Keratinocyte (primary cell): Measurements from ENCODE around the gene DEF6. TPM values are rescaled to one million over a fixed set of nuclear protein-coding genes. Genes with fewer than 3 reads are reported as not detected.

Experiments used
- DNase-seq: peaks from one replicate; pipeline ENCODE4 v3.0.0-alpha.2; 2011; ENCODE audit warnings: low read depth, missing footprints, low spot score
- FAIRE-seq: peaks from 2 replicates; lab custom pipeline; 2011; peaks lifted over from hg19 to GRCh38; lab: Jason Lieb, UNC
- H2AFZ ChIP-seq: 2 replicates; pipeline ENCODE4 v1.6.0; 2012; ENCODE audit warnings: low read length, control low read depth, inconsistent platforms; ENCODE audit not compliant: control insufficient read depth
- H3K27ac ChIP-seq: 2 replicates; pipeline ENCODE4 v1.5.1; 2011; ENCODE audit warnings: low read length; ENCODE audit not compliant: control insufficient read depth, insufficient read depth
- H3K27me3 ChIP-seq: 3 replicates; pipeline ENCODE4 v1.6.0; 2011; ENCODE audit warnings: low read length; ENCODE audit not compliant: control insufficient read depth, insufficient read depth; ENCODE audit errors: extremely low read depth
- H3K36me3 ChIP-seq, 2 experiments: 2 replicates in 1 of 2; 3 replicates in 1 of 2; pipeline ENCODE4 v1.5.1; 2011; ENCODE audit warnings: low read length in 2 of 2, mild to moderate bottlenecking in 1 of 2; ENCODE audit not compliant: control insufficient read depth in 2 of 2, insufficient read depth in 2 of 2; ENCODE audit errors: extremely low read depth in 1 of 2
- H3K4me1 ChIP-seq: 3 replicates; pipeline ENCODE4 v1.5.1; 2011; ENCODE audit warnings: low read length; ENCODE audit not compliant: control insufficient read depth, insufficient read depth; ENCODE audit errors: extremely low read depth
- H3K4me2 ChIP-seq: 3 replicates; pipeline ENCODE4 v1.6.0; 2011; ENCODE audit warnings: low read depth, low read length; ENCODE audit not compliant: control insufficient read depth, insufficient read depth; ENCODE audit errors: extremely low read depth
- H3K4me3 ChIP-seq, 3 experiments: fragments of 200-600 bp in 1 of 3; sonication (generic) in 1 of 3; 2 replicates in 2 of 3; 3 replicates in 1 of 3; pipeline ENCODE4 v1.5.1; 2011 to 2016; ENCODE audit warnings: low read length in 3 of 3, mild to moderate bottlenecking in 3 of 3, control low read depth in 2 of 3, inconsistent platforms in 1 of 3, low read depth in 1 of 3, mixed read lengths in 1 of 3, mixed run types in 1 of 3, moderate library complexity in 1 of 3; ENCODE audit not compliant: control insufficient read depth in 2 of 3, insufficient read depth in 2 of 3; ENCODE audit errors: extremely low read depth in 1 of 3
- H3K79me2 ChIP-seq: 2 replicates; pipeline ENCODE4 v1.6.0; 2012; ENCODE audit warnings: low read length; ENCODE audit not compliant: control insufficient read depth, insufficient read depth
- H3K9ac ChIP-seq: 3 replicates; pipeline ENCODE4 v1.6.0; 2011; ENCODE audit warnings: low read length; ENCODE audit not compliant: control insufficient read depth, insufficient read depth; ENCODE audit errors: extremely low read depth
- H3K9me1 ChIP-seq: 3 replicates; pipeline ENCODE4 v1.6.0; 2011; ENCODE audit warnings: low read length; ENCODE audit not compliant: control insufficient read depth, insufficient read depth; ENCODE audit errors: extremely low read depth
- H3K9me3 ChIP-seq: 2 replicates; pipeline ENCODE4 v1.5.1; 2012; ENCODE audit warnings: low read depth, low read length; ENCODE audit not compliant: control insufficient read depth
- H4K20me1 ChIP-seq: 3 replicates; pipeline ENCODE4 v1.6.0; 2011; ENCODE audit warnings: low read length; ENCODE audit not compliant: control insufficient read depth, insufficient read depth; ENCODE audit errors: extremely low read depth
- CTCF ChIP-seq, 3 experiments: IDR thresholded peaks in 1 of 3; conservative IDR thresholded peaks in 1 of 3; optimal IDR thresholded peaks in 1 of 3; 2 replicates in 2 of 3; 3 replicates in 1 of 3; pipeline versions ENCODE3 to v1.5.1; 2011; ENCODE audit warnings: low read length in 3 of 3, mild to moderate bottlenecking in 3 of 3, moderate library complexity in 2 of 3, control low read depth in 1 of 3, inconsistent platforms in 1 of 3; ENCODE audit not compliant: insufficient read depth in 2 of 3; ENCODE audit errors: extremely low read depth in 1 of 3
- EZH2 ChIP-seq: IDR thresholded peaks from one replicate; pipeline ENCODE4 v1.6.1; 2012; ENCODE audit warnings: inconsistent platforms, mild to moderate bottlenecking, low read length, moderate library complexity
- dilution Hi-C: fragments of 300-500 bp; cut with MboI; formaldehyde crosslinking; loops from one replicate; pipeline ENCODE4 v1.7.0; 2020; ENCODE audit warnings: low sequenced_read_pairs; ENCODE audit not compliant: extremely low pct_ligation_motif_present
- polyA plus RNA-seq, 5 experiments: library from polyadenylated mRNA; depleted of rRNA in 3 of 5; stranded (reverse) in 3 of 5; stranded (forward) in 1 of 5; unstranded in 1 of 5; fragments of >200 nt; gene quantifications; 1 replicate in 1 of 5; 2 replicates in 3 of 5; 3 replicates in 1 of 5; pipeline versions ENCODE4 v1.2.1 to v1.2.3, GENCODE V29; 2011 to 2012; ENCODE audit warnings: missing spikeins in 2 of 5, low read depth in 1 of 5, low replicate concordance in 1 of 5

DEF6 gene
- polyA plus RNA-seq, 1 donor (not counting 4 experiments of a cell fraction or from before 2014, with no cell fraction given) = 17.3 TPM

- no peak overlapping the region for H3K27ac ChIP-seq
- dilution Hi-C loops = no loop called here
Measured at GRCh38 chr6:35248965-35249364, 48.7 kb upstream of the DEF6 start.

GRCh38 chr6:35251949-35252348 is 45.7 kb upstream of the DEF6 start:
- H3K9me3 ChIP-seq = no peaks in the 10 kb centered on the region
- no peak overlapping the region for H3K27ac ChIP-seq
- no peak overlapping the region for H2AFZ ChIP-seq
- dilution Hi-C loops = no loop called here
- no peak overlapping the region for H3K9ac ChIP-seq
- DNase-seq = no peak
- FAIRE-seq = no peak
- no peak overlapping the region for H3K4me3 ChIP-seq
- TF ChIP-seq EZH2 (no peak), CTCF (optimal IDR thresholded peaks at IDR 0.05 in 1 of 3, IDR thresholded peaks at IDR 0.05 in 1 of 3, conservative IDR thresholded peaks at IDR 0.05 in 1 of 3; ENCODE audit: extremely low read depth in 1 of 3, insufficient read depth in 2 of 3, low read length in 3 of 3) (no peak)
- H3K27me3 ChIP-seq = no peaks in the 10 kb centered on the region
- no peaks in the 10 kb centered on the region for H4K20me1 ChIP-seq
- H3K79me2 ChIP-seq = no peaks in the 10 kb centered on the region
- H3K4me2 ChIP-seq = no peak overlapping the region
- no peaks in the 10 kb centered on the region for H3K9me1 ChIP-seq
- no peaks in the 10 kb centered on the region for H3K4me1 ChIP-seq
- H3K36me3 ChIP-seq = no peaks in the 10 kb centered on the region

More at GRCh38 chr6:35248965-35249364, 48.7 kb upstream of the DEF6 start:
- no peaks in the 10 kb centered on the region for H3K36me3 ChIP-seq
- TF ChIP-seq EZH2 (no peak), CTCF (optimal IDR thresholded peaks at IDR 0.05 in 1 of 3, IDR thresholded peaks at IDR 0.05 in 1 of 3, conservative IDR thresholded peaks at IDR 0.05 in 1 of 3; ENCODE audit: extremely low read depth in 1 of 3, insufficient read depth in 2 of 3, low read length in 3 of 3) (no peak)
- H2AFZ ChIP-seq = no peak overlapping the region
- no peaks in the 10 kb centered on the region for H3K4me1 ChIP-seq
- FAIRE-seq = no peak
- no peaks in the 10 kb centered on the region for H3K9me3 ChIP-seq
- H3K4me3 ChIP-seq = no peak overlapping the region
- no peaks in the 10 kb centered on the region for H3K79me2 ChIP-seq
- H4K20me1 ChIP-seq = no peaks in the 10 kb centered on the region
- H3K9ac ChIP-seq = no peak overlapping the region
- H3K27me3 ChIP-seq = no peaks in the 10 kb centered on the region
- DNase-seq = no peak
- no peaks in the 10 kb centered on the region for H3K9me1 ChIP-seq
- no peak overlapping the region for H3K4me2 ChIP-seq
